Fibroblast of the aortic adventitia (primary cell): ENCODE measurements around the gene MMEL1. TPM values are rescaled to one million over a fixed set of nuclear protein-coding genes. Genes with fewer than 3 reads are reported as not detected.

Source experiments
- DNase-seq: peaks from one replicate; pipeline ENCODE4 v3.0.0-alpha.2; 2010; ENCODE audit warnings: low read depth
- H3K4me3 ChIP-seq: 2 replicates; pipeline ENCODE4 v1.5.1; 2011; ENCODE audit warnings: low read depth, mild to moderate bottlenecking, control low read depth, low read length, moderate library complexity
- CTCF ChIP-seq: IDR thresholded peaks from 2 replicates; pipeline ENCODE4 v1.5.1; 2011; ENCODE audit warnings: mild to moderate bottlenecking, low read length, control low read depth, inconsistent platforms; ENCODE audit not compliant: insufficient read depth
- total RNA-seq: library from RNA; depleted of rRNA; stranded (reverse); fragments of >200 nt; gene quantifications from 2 replicates; pipeline ENCODE4 v1.2.3, GENCODE V29; 2012; ENCODE audit warnings: low replicate concordance

The MMEL1 gene
- total RNA-seq, 1 donor, result not detected

- H3K4me3 ChIP-seq, result peak overlapping the region; percentile 52
- peak; percentile 48 for DNase-seq
- no peak for TF ChIP-seq CTCF
These were observed 86.9 kb downstream of the MMEL1 start for GRCh38 chr1:2545754-2546514.

DNA sequence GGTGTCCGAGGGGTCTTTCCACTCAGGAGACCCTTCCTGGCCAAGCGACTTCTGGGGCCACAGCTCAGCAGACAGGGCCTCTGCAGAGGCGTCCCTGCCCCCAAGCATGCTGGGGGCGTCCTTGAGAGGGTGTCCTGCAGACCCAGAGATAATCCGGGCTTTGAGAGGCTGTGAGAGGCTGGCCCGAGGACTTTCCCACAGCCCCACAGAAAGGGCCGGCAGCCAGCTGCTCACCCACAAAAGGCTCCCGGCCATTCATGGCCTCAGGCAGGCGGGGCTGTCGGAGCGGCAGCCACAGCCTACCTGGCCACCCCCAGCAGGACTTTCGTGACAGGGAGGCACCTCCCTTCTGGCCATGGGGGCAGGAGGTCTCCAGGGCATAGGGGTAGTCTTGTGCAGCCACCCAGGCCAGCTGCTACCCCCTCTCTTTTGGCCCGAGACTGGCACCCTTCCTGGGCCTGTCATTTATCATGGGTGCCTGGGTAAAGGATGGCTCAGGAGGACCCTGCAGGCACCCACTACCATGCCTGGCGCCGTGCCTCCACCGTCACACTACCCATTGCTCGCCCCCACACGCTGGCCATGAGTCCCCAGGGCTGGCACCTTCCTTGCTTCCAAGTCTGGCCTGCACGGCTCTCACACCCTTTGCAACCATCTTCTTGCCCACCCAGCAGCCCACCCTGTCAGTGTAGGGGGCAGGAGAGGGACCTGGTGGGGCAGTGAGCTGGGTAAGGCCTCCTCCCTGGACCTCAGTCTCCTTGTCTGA is 87.8 kb downstream of the MMEL1 start:
- DNase-seq, result no peak
- no peak for TF ChIP-seq CTCF
- no peak overlapping the region for H3K4me3 ChIP-seq

- H3K4me3 ChIP-seq, result no peak overlapping the region
- no peak for TF ChIP-seq CTCF
- DNase-seq, result no peak
These were observed 88.5 kb downstream of the MMEL1 start for GRCh38 chr1:2544093-2544874.

DNA sequence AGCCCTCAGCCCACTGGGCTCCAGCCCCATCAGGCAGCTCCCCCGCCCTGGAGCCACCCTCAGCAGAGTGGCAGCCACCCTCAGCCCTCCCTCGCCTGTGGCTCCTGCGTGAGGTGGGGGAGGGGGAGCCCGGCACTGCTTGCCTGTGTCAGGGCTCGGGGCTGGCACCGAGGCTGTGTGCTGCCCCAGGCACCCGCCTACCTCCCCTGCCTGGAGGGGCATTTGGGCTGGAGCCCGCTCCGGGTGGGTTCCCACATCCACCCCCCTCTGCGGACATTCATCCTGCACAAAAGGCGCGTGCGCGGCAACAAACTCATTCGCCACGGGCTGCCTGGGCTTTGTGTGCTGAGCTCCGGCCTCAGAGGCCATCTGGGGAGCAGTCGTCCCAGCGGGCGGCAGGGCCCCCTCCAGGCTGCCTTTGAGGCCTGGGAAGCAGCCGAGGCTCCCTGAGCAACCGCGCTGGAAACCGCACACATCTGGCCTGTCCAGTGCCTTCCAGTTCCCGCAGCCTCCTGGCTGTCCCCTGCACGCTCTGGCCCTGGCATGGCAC is 89.2 kb downstream of the MMEL1 start:
- no peak overlapping the region for H3K4me3 ChIP-seq
- TF ChIP-seq CTCF, result no peak
- no peak for DNase-seq

DNA sequence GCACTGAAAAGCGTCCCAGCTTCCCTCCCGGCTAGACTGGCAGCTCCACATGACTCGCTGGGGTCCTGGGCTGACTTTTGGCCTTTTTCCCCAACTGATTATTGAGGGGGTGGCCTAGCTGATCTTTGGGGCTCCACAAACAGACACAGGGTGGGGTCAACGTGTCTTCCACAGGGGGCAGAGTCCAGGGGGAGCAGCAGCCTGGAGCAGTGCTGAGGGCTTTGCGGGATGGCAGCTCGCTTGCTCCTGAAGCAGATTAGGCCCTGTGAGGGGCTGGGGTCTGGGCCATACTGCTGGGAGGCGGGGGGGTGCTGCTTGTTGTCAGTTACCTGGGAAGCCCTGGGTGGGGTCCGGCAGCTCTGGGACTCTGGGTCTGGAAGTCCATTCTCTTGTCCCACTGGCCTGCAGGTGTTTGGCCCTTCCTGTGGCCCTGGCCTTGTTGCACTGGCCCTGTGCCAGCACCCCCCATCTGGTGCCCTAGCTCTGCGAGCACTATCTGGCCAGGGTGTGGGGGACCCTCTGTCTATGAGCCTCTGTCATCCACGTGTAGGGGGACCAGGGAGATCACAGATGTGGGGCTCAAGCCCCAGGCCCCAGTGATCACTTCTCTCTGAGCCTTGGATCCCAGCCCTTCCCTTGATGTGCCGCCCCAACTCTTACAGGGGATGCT is 90.4 kb downstream of the MMEL1 start:
- H3K4me3 ChIP-seq, result no peak overlapping the region
- no peak for TF ChIP-seq CTCF
- no peak for DNase-seq
